Neuronal stem cell (in vitro differentiated cells): ENCODE results near the gene MRRF.

Experiments used
- DNase-seq: peaks from one replicate; pipeline ENCODE4 v3.0.0-alpha.2; 2013; ENCODE audit warnings: low spot score
- H2AFZ ChIP-seq: one replicate; pipeline ENCODE4 v1.6.1; 2013; ENCODE audit warnings: mild to moderate bottlenecking, low read length, inconsistent platforms
- H2AK5ac ChIP-seq: 2 replicates; pipeline ENCODE4 v1.6.1; 2013; ENCODE audit warnings: low read depth, mild to moderate bottlenecking, inconsistent platforms, low read length, moderate library complexity, mixed read lengths
- H2BK120ac ChIP-seq: 2 replicates; pipeline ENCODE4 v1.6.1; 2013; ENCODE audit warnings: low read depth, mild to moderate bottlenecking, inconsistent platforms, low read length, moderate library complexity, mixed read lengths
- H2BK12ac ChIP-seq: one replicate; pipeline ENCODE4 v1.6.1; 2013; ENCODE audit warnings: low read length, inconsistent platforms
- H2BK15ac ChIP-seq: 2 replicates; pipeline ENCODE4 v1.6.1; 2013; ENCODE audit warnings: mild to moderate bottlenecking, low read length, inconsistent platforms, mixed read lengths
- H2BK5ac ChIP-seq: one replicate; pipeline ENCODE4 v1.6.1; 2013; ENCODE audit warnings: inconsistent platforms, mild to moderate bottlenecking, low read length, moderate library complexity
- H3K14ac ChIP-seq: one replicate; pipeline ENCODE4 v1.6.1; 2013; ENCODE audit warnings: low read length, inconsistent platforms
- H3K18ac ChIP-seq: 2 replicates; pipeline ENCODE4 v1.6.1; 2013; ENCODE audit warnings: low read length, inconsistent platforms
- H3K23ac ChIP-seq: 2 replicates; pipeline ENCODE4 v1.6.1; 2013; ENCODE audit warnings: low read depth, mild to moderate bottlenecking, mixed read lengths, low read length, inconsistent platforms; ENCODE audit not compliant: poor library complexity
- H3K27ac ChIP-seq: replicated peaks from 3 replicates; pipeline ENCODE4 v1.5.1; 2013; ENCODE audit warnings: low read length, inconsistent platforms
- H3K27me3 ChIP-seq, 3 experiments: 2 replicates each; pipeline ENCODE4 v1.6.1; 2013; ENCODE audit warnings: low read length in 3 of 3, mild to moderate bottlenecking in 2 of 3, inconsistent platforms in 1 of 3, low read depth in 1 of 3, mixed read lengths in 1 of 3, moderate library complexity in 1 of 3; ENCODE audit not compliant: control insufficient read depth in 3 of 3, insufficient read depth in 3 of 3
- H3K36me3 ChIP-seq, 2 donors: replicated peaks in 1 of 2; 2 replicates each; pipeline ENCODE4 v1.6.1; 2013; ENCODE audit warnings: low read length in 2 of 2; ENCODE audit not compliant: control insufficient read depth in 2 of 2, insufficient read depth in 2 of 2
- H3K4ac ChIP-seq: 2 replicates; pipeline ENCODE4 v1.6.1; 2013; ENCODE audit warnings: inconsistent platforms, mild to moderate bottlenecking, low read length, moderate library complexity
- H3K4me1 ChIP-seq, 2 donors: 1 replicate in 1 of 2; 2 replicates in 1 of 2; pipeline ENCODE4 v1.6.1; 2013; ENCODE audit warnings: low read length in 2 of 2, low read depth in 1 of 2; ENCODE audit not compliant: control insufficient read depth in 2 of 2, insufficient read depth in 1 of 2
- H3K4me2 ChIP-seq: one replicate; pipeline ENCODE4 v1.6.1; 2013; ENCODE audit warnings: mild to moderate bottlenecking, low read length, inconsistent platforms; ENCODE audit not compliant: insufficient read depth, poor library complexity, severe bottlenecking
- H3K4me3 ChIP-seq, 2 donors: 2 replicates each; pipeline ENCODE4 v1.5.1; 2013; ENCODE audit warnings: low read length in 2 of 2, mild to moderate bottlenecking in 2 of 2, inconsistent platforms in 1 of 2, moderate library complexity in 1 of 2
- H3K79me1 ChIP-seq: one replicate; pipeline ENCODE4 v1.6.1; 2013; ENCODE audit warnings: low read depth, mild to moderate bottlenecking, inconsistent platforms, low read length, moderate library complexity
- H3K9ac ChIP-seq: one replicate; pipeline ENCODE4 v1.6.1; 2013; ENCODE audit warnings: mild to moderate bottlenecking, low read depth, low read length, inconsistent platforms; ENCODE audit not compliant: poor library complexity
- H3K9me3 ChIP-seq, 2 donors: replicated peaks in 1 of 2; 2 replicates each; pipeline versions ENCODE3 to v1.6.1; 2013; ENCODE audit warnings: low read length in 2 of 2, mild to moderate bottlenecking in 2 of 2, inconsistent platforms in 1 of 2, low read depth in 1 of 2, mixed read lengths in 1 of 2, moderate library complexity in 1 of 2; ENCODE audit not compliant: control insufficient read depth in 2 of 2, insufficient read depth in 1 of 2
- H4K8ac ChIP-seq: one replicate; pipeline ENCODE4 v1.6.1; 2013; ENCODE audit warnings: low read depth, mild to moderate bottlenecking, inconsistent platforms, low read length, moderate library complexity
- H4K91ac ChIP-seq: one replicate; pipeline ENCODE4 v1.6.1; 2013; ENCODE audit warnings: low read length, low read depth, mild to moderate bottlenecking, inconsistent platforms; ENCODE audit not compliant: poor library complexity
- WGBS, 2 donors: extraction: QIAGEN DNeasy Blood & Tissue Kit; methylation state at CpG; one replicate each; pipeline ENCODE4 v1.1.7; 2013; ENCODE audit warnings: missing lambda C conversion rate in 2 of 2, mixed read lengths in 1 of 2; ENCODE audit not compliant: insufficient read length in 2 of 2, insufficient replicate concordance in 1 of 2; ENCODE audit errors: extremely low coverage in 2 of 2; 5-methylcytosine and 5-hydroxymethylcytosine counted together

The MRRF gene

GRCh38 chr9:122370303-122370702 is 105.6 kb downstream of the MRRF start:
- DNase-seq: no peak
- H2BK120ac ChIP-seq: no peak overlapping the region
- H3K9ac ChIP-seq: no peak overlapping the region

GRCh38 chr9:122370869-122371755 is 106.4 kb downstream of the MRRF start, which contains the start of gene PTGS1:
Gene PTGS1 (plus strand): TSS chr9:122371024. CDS start chr9:122371085, 61 bp downstream.
- Histone ChIP-seq H4K91ac (no peak within 1 kb of the TSS), H2BK12ac (peak within 1 kb of the TSS; percentile 11), H3K4me2 (peak within 1 kb of the TSS; percentile 80), H2BK15ac (no peak within 1 kb of the TSS), H3K9me3 (no peaks in the 10 kb centered on the region), H3K4me1 (peaks cover 14% of the 10 kb centered on the region in 2 donors), H3K36me3 (no peaks in the 10 kb centered on the region), H3K18ac (peak within 1 kb of the TSS; percentile 85), H4K8ac (no peak within 1 kb of the TSS), H2BK5ac (no peak within 1 kb of the TSS), H3K14ac (no peak within 1 kb of the TSS), H3K4me3 (peak within 1 kb of the TSS in 1 of 2 donors; percentile 51), H2AK5ac (no peak within 1 kb of the TSS), H3K79me1 (no peaks in the 10 kb centered on the region), H3K27ac (no peak within 1 kb of the TSS), H3K23ac (no peak within 1 kb of the TSS), H3K9ac (peak within 1 kb of the TSS; percentile 70), H3K27me3 (peaks cover 0 to 60% (median 24%) of the 10 kb centered on the region in 3 experiments), H3K4ac (no peak within 1 kb of the TSS), H2BK120ac (no peak within 1 kb of the TSS), H2AFZ (peak within 1 kb of the TSS; percentile 74)
- WGBS, 2 donors: no CpG with 5 or more reads among the region's 39 CpGs
- no peak for DNase-seq

More at GRCh38 chr9:122370303-122370702, 105.6 kb downstream of the MRRF start:
- Histone ChIP-seq H2AK5ac (no peak overlapping the region), H4K91ac (no peak overlapping the region), H4K8ac (no peak overlapping the region), H3K4me2 (no peak overlapping the region), H3K79me1 (no peaks in the 10 kb centered on the region), H2AFZ (no peak overlapping the region), H3K9me3 (no peaks in the 10 kb centered on the region), H3K4me1 (peaks cover 6 to 8% of the 10 kb centered on the region in 2 donors), H3K23ac (no peak overlapping the region), H3K4ac (no peak overlapping the region), H3K27me3 (peaks cover 0 to 60% (median 24%) of the 10 kb centered on the region in 3 experiments), H2BK12ac (no peak overlapping the region), H3K4me3 (no peak overlapping the region), H3K14ac (no peak overlapping the region), H3K18ac (no peak overlapping the region), H3K36me3 (no peaks in the 10 kb centered on the region), H3K27ac (no peak overlapping the region), H2BK15ac (no peak overlapping the region), H2BK5ac (no peak overlapping the region)
- no CpG with 5 or more reads among the region's 5 CpGs for WGBS, 2 donors

GRCh38 chr9:122371846-122372245 is 107.2 kb downstream of the MRRF start:
- Histone ChIP-seq H2AFZ (no peak overlapping the region), H3K4me2 (no peak overlapping the region), H3K36me3 (no peaks in the 10 kb centered on the region), H2AK5ac (no peak overlapping the region), H3K4ac (no peak overlapping the region), H4K91ac (no peak overlapping the region), H2BK15ac (no peak overlapping the region), H3K18ac (peak overlapping the region; percentile 33), H3K9me3 (no peaks in the 10 kb centered on the region), H3K14ac (no peak overlapping the region), H2BK5ac (no peak overlapping the region), H3K4me1 (peaks cover 21% of the 10 kb centered on the region in 2 donors), H3K9ac (no peak overlapping the region), H3K23ac (no peak overlapping the region), H3K27ac (no peak overlapping the region), H3K27me3 (peaks cover 0 to 60% (median 24%) of the 10 kb centered on the region in 3 experiments), H4K8ac (no peak overlapping the region), H3K4me3 (no peak overlapping the region), H3K79me1 (no peaks in the 10 kb centered on the region), H2BK12ac (no peak overlapping the region), H2BK120ac (no peak overlapping the region)
- no CpG with 5 or more reads among the region's 8 CpGs for WGBS, 2 donors
- no peak for DNase-seq
